ENCODE measurements around the gene MAN1C1. TPM values are rescaled to one million over a fixed set of nuclear protein-coding genes. Genes with fewer than 3 reads are reported as not detected.

MAN1C1 gene
- total RNA-seq, 1 donor from 2014 or later = 6.8 TPM

DNA sequence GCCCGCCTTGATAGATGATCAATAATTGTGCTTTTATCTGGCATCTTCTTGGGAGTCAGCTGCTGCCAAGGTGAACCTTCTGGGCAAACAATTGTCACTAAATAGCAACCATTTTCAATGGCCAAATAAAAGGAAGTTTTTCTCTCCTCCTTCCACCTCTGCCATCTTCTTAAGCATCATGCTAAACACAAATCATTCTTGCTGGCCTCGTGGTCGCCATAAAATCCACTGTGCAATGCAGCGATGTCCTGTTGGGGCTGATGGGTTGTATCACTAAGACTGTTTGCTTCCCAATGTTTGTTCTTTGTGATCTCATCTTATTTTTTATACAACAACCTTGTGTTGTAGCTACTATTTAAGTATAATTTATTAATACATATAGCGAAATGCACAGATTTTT, 8.0 kb downstream of the MAN1C1 start:
- H3F3A ChIP-seq (ENCODE audit: low read depth) = peaks cover 6% of the 10 kb centered on the region
- no peak overlapping the region for H3K27ac ChIP-seq
- no peak overlapping the region for H3K4me3 ChIP-seq
- no peaks in the 10 kb centered on the region for H3K27me3 ChIP-seq
- Mint-ChIP-seq H3K4me3 (no peak overlapping the region), H3K27me3 (ENCODE audit: insufficient read depth, low read depth) (peaks cover 5% of the 10 kb centered on the region), H3K4me1 (peaks cover 11% of the 10 kb centered on the region), H3K27ac (peak overlapping the region; percentile 73), H3K9me3 (peaks cover 3% of the 10 kb centered on the region), H3K36me3 (no peaks in the 10 kb centered on the region)
- TF ChIP-seq EZH2phosphoT487 (IDR thresholded peaks at IDR 0.05) (no peak), EZH2 (IDR thresholded peaks at IDR 0.05) (no peak)
- TF ChIP-seq, protein P1, sequence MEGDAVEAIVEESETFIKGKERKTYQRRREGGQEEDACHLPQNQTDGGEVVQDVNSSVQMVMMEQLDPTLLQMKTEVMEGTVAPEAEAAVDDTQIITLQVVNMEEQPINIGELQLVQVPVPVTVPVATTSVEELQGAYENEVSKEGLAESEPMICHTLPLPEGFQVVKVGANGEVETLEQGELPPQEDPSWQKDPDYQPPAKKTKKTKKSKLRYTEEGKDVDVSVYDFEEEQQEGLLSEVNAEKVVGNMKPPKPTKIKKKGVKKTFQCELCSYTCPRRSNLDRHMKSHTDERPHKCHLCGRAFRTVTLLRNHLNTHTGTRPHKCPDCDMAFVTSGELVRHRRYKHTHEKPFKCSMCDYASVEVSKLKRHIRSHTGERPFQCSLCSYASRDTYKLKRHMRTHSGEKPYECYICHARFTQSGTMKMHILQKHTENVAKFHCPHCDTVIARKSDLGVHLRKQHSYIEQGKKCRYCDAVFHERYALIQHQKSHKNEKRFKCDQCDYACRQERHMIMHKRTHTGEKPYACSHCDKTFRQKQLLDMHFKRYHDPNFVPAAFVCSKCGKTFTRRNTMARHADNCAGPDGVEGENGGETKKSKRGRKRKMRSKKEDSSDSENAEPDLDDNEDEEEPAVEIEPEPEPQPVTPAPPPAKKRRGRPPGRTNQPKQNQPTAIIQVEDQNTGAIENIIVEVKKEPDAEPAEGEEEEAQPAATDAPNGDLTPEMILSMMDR (IDR thresholded peaks at IDR 0.05) = no peak
- H3K9me3 ChIP-seq (ENCODE audit: low read depth) = no peaks in the 10 kb centered on the region
- DNase-seq (ENCODE audit: low spot score) = no peak
- no peak overlapping the region for H3K9ac ChIP-seq
- H4K20me1 ChIP-seq (ENCODE audit: low read depth) = no peaks in the 10 kb centered on the region
- no peak overlapping the region for H3K4me2 ChIP-seq
- no peaks in the 10 kb centered on the region for H3K36me3 ChIP-seq
- no peak overlapping the region for H2AFZ ChIP-seq (replicated peaks)
- H3K79me2 ChIP-seq (ENCODE audit: low read depth) = no peaks in the 10 kb centered on the region
- peaks cover 7% of the 10 kb centered on the region for H3K4me1 ChIP-seq

DNA sequence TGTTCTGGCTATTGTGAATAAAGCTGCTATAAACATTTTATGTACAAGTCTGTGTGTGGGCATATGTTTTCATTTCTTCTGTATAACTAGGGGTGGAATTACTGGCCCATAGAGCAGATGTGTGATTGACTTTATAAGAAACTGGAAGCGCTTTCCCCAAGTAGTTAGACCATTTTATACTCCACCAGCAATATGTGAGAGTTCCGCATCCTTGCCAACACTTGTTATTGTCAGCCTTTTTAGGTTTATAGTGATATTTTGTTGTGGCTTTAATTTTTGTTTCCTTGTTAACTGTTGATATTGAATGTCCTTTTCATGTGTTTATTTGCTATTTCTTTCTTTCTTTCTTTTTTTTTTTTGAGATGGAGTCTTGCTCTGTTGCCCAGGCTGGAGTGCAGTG, 9.4 kb downstream of the MAN1C1 start:
- Histone ChIP-seq H3K27me3 (no peaks in the 10 kb centered on the region), H3K36me3 (no peaks in the 10 kb centered on the region), H3K9me3 (ENCODE audit: low read depth) (no peaks in the 10 kb centered on the region), H3K27ac (no peak overlapping the region), H3K4me2 (no peak overlapping the region), H3K4me3 (no peak overlapping the region), H3K9ac (no peak overlapping the region), H3F3A (ENCODE audit: low read depth) (no peaks in the 10 kb centered on the region), H3K79me2 (ENCODE audit: low read depth) (no peaks in the 10 kb centered on the region), H4K20me1 (ENCODE audit: low read depth) (no peaks in the 10 kb centered on the region), H2AFZ (replicated peaks) (no peak overlapping the region), H3K4me1 (no peaks in the 10 kb centered on the region)
- Mint-ChIP-seq H3K27ac (no peak overlapping the region), H3K36me3 (no peaks in the 10 kb centered on the region), H3K9me3 (peaks cover 3% of the 10 kb centered on the region), H3K27me3 (ENCODE audit: insufficient read depth, low read depth) (no peaks in the 10 kb centered on the region), H3K4me3 (no peak overlapping the region), H3K4me1 (no peaks in the 10 kb centered on the region)
- DNase-seq (ENCODE audit: low spot score) = no peak
- TF ChIP-seq EZH2 (IDR thresholded peaks at IDR 0.05) (no peak), EZH2phosphoT487 (IDR thresholded peaks at IDR 0.05) (no peak)
- TF ChIP-seq, protein P1 (IDR thresholded peaks at IDR 0.05) = no peak

DNA sequence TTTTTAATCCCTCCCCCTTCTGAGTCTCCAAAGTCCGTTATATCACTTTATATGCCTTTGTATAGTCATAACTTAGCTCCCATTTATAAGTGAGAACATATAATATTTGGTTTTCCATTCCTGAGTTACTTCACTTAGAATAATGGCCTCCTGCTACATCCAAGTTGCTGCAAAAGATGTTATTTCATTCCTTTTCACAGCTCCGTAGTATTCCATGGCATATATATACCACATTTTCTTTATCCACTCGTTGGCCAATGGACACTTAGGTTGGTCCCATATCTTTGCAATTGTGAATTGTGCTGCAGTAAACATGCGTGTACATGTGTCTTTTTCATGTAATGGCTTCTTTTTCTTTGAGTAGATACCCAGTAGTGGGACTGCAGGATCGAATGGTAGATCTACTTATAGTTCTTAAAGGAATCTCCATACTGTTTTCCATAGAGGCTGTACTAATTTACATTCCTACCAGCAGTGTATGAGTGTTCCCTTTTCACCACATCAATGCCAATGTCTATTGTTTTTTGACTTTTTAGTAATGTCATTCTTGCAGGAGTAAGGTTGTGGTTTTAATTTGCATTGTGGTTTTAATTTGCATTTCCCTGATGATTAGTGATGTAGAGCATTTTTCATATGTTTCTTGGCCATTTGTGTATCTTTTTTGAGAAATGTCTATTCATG, 12.3 kb downstream of the MAN1C1 start:
- Histone ChIP-seq H3K4me3 (no peak overlapping the region), H2AFZ (replicated peaks) (no peak overlapping the region), H4K20me1 (ENCODE audit: low read depth) (no peaks in the 10 kb centered on the region), H3F3A (ENCODE audit: low read depth) (no peaks in the 10 kb centered on the region), H3K27ac (no peak overlapping the region), H3K79me2 (ENCODE audit: low read depth) (no peaks in the 10 kb centered on the region), H3K4me2 (no peak overlapping the region), H3K27me3 (no peaks in the 10 kb centered on the region), H3K36me3 (no peaks in the 10 kb centered on the region), H3K4me1 (no peaks in the 10 kb centered on the region), H3K9me3 (ENCODE audit: low read depth) (no peaks in the 10 kb centered on the region), H3K9ac (no peak overlapping the region)
- H3K9me3 Mint-ChIP-seq = peaks cover 22% of the 10 kb centered on the region
- H3K27me3 Mint-ChIP-seq (ENCODE audit: insufficient read depth, low read depth) = no peaks in the 10 kb centered on the region
- H3K4me3 Mint-ChIP-seq = no peak overlapping the region
- no peaks in the 10 kb centered on the region for H3K4me1 Mint-ChIP-seq
- no peak overlapping the region for H3K27ac Mint-ChIP-seq
- no peak for TF ChIP-seq EZH2phosphoT487 (IDR thresholded peaks at IDR 0.05)
- TF ChIP-seq, protein P1 (IDR thresholded peaks at IDR 0.05) = no peak
- TF ChIP-seq EZH2 (IDR thresholded peaks at IDR 0.05) = no peak
- no peak for DNase-seq (ENCODE audit: low spot score)
- H3K36me3 Mint-ChIP-seq = no peaks in the 10 kb centered on the region

Measured in neural progenitor cell (in vitro differentiated cells).